Inferior parietal cortex (tissue), 1 donor: ENCODE data around the gene ZP2.
"Not testable (repeated sequence)": the region's sequence is repeated elsewhere in the genome, so short reads cannot be mapped to it uniquely, and the experiment has no call there.

Experiments used
- DNase-seq: peaks from one replicate; pipeline ENCODE4 v3.0.0-alpha.2; 2016; ENCODE audit errors: extremely low spot score

ZP2 gene

GRCh38 chr16:21217121-21217520, 5.7 kb upstream of the ZP2 start:
- no peak for DNase-seq

GRCh38 chr16:21214086-21214485, 2.7 kb upstream of the ZP2 start:
- no peak for DNase-seq

GRCh38 chr16:21208446-21209230, 2.7 kb downstream of the ZP2 start:
- DNase-seq: no peak

- DNase-seq: no peak
These were observed 4.8 kb downstream of the ZP2 start for GRCh38 chr16:21206550-21206949.

- no peak for DNase-seq
These were observed 6.1 kb downstream of the ZP2 start for GRCh38 chr16:21205303-21205702.

GRCh38 chr16:21203155-21203797, 8.1 kb downstream of the ZP2 start:
- DNase-seq: no peak

GRCh38 chr16:21199607-21200218, 11.7 kb downstream of the ZP2 start:
- no peak for DNase-seq

- DNase-seq: no peak
These were observed 13.8 kb downstream of the ZP2 start for GRCh38 chr16:21197621-21198020.

GRCh38 chr16:21197112-21197511, 14.3 kb downstream of the ZP2 start:
- no peak for DNase-seq

- not testable (repeated sequence) for DNase-seq
These were observed 16.0 kb downstream of the ZP2 start for GRCh38 chr16:21195330-21195729.

GRCh38 chr16:21194771-21195301, 16.5 kb downstream of the ZP2 start:
- peak; percentile 30 for DNase-seq

GRCh38 chr16:21192991-21193390, 18.4 kb downstream of the ZP2 start:
- no peak for DNase-seq

GRCh38 chr16:21190599-21190998, 20.8 kb downstream of the ZP2 start:
- DNase-seq: peak; percentile 13

- DNase-seq: no peak
These were observed 21.4 kb downstream of the ZP2 start for GRCh38 chr16:21190013-21190412.

- no peak for DNase-seq
These were observed 22.1 kb downstream of the ZP2 start for GRCh38 chr16:21189311-21189710.

- no peak for DNase-seq
These were observed 25.1 kb downstream of the ZP2 start for GRCh38 chr16:21186326-21186691.

GRCh38 chr16:21185659-21186325, 25.6 kb downstream of the ZP2 start:
- no peak for DNase-seq

GRCh38 chr16:21184834-21185233, 26.5 kb downstream of the ZP2 start:
- no peak for DNase-seq

GRCh38 chr16:21183995-21184394, 27.4 kb downstream of the ZP2 start:
- DNase-seq: no peak

- DNase-seq: no peak
These were observed 31.4 kb downstream of the ZP2 start for GRCh38 chr16:21179983-21180365.

GRCh38 chr16:21179126-21179982, 32.0 kb downstream of the ZP2 start:
- DNase-seq: no peak
